RWPE2 (cell line): ENCODE measurements around the gene KRTDAP.

Source experiments
- ATAC-seq: fragments of 200-7000 bp; cut with Tn5 transposase; 3 replicates; pipeline ENCODE4 v1.9.1; 2021; ENCODE audit warnings: low read depth
- DNase-seq: peaks from one replicate; pipeline ENCODE4 v3.0.0-alpha.2; 2020; ENCODE audit warnings: low spot score
- H3K27ac ChIP-seq: fragments of 450-650 bp; 2 replicates; pipeline ENCODE4 v1.5.1; 2017; ENCODE audit warnings: mild to moderate bottlenecking; ENCODE audit not compliant: poor library complexity, severe bottlenecking
- H3K27me3 ChIP-seq: fragments of 250-450 bp; sonication (Bioruptor Pico); 2 replicates; pipeline ENCODE4 v1.5.1; 2021; ENCODE audit warnings: mild to moderate bottlenecking, moderate library complexity; ENCODE audit not compliant: insufficient read depth, poor library complexity, severe bottlenecking
- H3K36me3 ChIP-seq: fragments of 250-450 bp; sonication (Bioruptor Pico); 2 replicates; pipeline ENCODE4 v1.5.1; 2020; ENCODE audit warnings: low read depth, mild to moderate bottlenecking, moderate library complexity
- H3K4me1 ChIP-seq: fragments of 250-450 bp; sonication (Bioruptor Pico); 2 replicates; pipeline ENCODE4 v1.5.1; 2021; ENCODE audit warnings: mild to moderate bottlenecking, moderate library complexity; ENCODE audit not compliant: insufficient read depth, poor library complexity, severe bottlenecking
- H3K4me3 ChIP-seq: fragments of 250-450 bp; sonication (Bioruptor Pico); 2 replicates; pipeline ENCODE4 v1.5.1; 2021; ENCODE audit warnings: mild to moderate bottlenecking, moderate library complexity; ENCODE audit not compliant: severe bottlenecking
- H3K9me3 ChIP-seq: fragments of 250-450 bp; sonication (Bioruptor Pico); 2 replicates; pipeline ENCODE4 v1.5.1; 2021; ENCODE audit warnings: mild to moderate bottlenecking, moderate library complexity; ENCODE audit not compliant: severe bottlenecking
- TF ChIP-seq, protein P1 (sequence below): fragments of 450-650 bp; IDR thresholded peaks from one replicate; pipeline ENCODE4 v1.5.1; 2017; ENCODE audit warnings: mild to moderate bottlenecking, moderate library complexity; ENCODE audit not compliant: poor library complexity, severe bottlenecking

Gene KRTDAP

DNA sequence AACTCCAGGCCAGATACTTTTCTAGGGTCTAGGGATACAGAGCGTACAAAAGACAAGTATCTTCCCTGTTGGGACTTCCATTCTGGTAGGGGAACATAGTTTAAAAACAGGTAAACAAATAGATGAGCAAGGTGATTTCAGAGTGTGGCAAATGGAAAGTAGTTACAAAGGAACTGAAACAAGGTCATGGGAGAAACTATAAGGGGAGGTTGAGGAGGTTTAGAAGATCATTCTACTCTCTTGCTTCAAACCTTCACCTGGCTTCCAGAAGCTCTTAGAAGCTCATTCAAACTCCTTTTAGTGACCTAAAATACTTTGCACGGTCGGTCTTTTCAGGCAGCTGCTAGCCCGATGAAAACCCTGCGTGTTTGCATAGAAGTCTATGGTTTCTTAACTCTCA is 33.1 kb downstream of the KRTDAP start:
- no peaks in the 10 kb centered on the region for H3K9me3 ChIP-seq
- TF ChIP-seq, protein P1, sequence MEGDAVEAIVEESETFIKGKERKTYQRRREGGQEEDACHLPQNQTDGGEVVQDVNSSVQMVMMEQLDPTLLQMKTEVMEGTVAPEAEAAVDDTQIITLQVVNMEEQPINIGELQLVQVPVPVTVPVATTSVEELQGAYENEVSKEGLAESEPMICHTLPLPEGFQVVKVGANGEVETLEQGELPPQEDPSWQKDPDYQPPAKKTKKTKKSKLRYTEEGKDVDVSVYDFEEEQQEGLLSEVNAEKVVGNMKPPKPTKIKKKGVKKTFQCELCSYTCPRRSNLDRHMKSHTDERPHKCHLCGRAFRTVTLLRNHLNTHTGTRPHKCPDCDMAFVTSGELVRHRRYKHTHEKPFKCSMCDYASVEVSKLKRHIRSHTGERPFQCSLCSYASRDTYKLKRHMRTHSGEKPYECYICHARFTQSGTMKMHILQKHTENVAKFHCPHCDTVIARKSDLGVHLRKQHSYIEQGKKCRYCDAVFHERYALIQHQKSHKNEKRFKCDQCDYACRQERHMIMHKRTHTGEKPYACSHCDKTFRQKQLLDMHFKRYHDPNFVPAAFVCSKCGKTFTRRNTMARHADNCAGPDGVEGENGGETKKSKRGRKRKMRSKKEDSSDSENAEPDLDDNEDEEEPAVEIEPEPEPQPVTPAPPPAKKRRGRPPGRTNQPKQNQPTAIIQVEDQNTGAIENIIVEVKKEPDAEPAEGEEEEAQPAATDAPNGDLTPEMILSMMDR: no peak
- H3K27me3 ChIP-seq: no peaks in the 10 kb centered on the region
- H3K4me1 ChIP-seq: no peaks in the 10 kb centered on the region
- H3K27ac ChIP-seq: no peak overlapping the region
- no peak for ATAC-seq
- no peaks in the 10 kb centered on the region for H3K36me3 ChIP-seq
- DNase-seq: no peak
- no peak overlapping the region for H3K4me3 ChIP-seq

DNA sequence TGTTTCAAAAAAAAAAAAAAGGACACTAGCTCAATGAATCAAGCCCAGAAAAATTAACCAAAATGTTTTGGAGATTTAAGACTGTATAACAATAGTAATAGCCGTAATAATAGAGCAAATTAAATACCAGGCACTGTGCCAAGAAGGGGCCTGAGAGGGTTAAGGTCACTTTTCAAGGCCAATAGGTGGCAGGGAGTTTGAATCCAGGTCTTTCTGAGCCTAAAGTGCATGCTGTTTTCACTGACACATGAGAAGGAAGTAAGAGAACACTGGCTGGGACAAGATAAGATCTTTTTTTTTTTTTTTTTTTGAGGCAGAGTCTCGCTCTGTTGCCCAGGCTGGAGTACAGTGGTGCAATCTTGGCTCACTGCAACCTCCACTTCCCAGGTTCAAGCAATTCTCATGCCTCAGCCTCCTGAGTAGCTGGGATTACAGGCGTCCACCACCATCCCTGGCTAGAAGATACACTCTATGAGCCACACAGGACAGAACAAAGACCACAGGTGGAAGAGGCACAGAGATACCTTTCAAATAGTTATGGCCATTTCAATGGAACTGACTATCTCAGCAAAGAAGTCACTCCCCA is 34.6 kb downstream of the KRTDAP start:
- TF ChIP-seq, protein P1: no peak
- Histone ChIP-seq H3K27ac (no peak overlapping the region), H3K4me1 (no peaks in the 10 kb centered on the region), H3K27me3 (no peaks in the 10 kb centered on the region), H3K4me3 (no peak overlapping the region), H3K9me3 (no peaks in the 10 kb centered on the region), H3K36me3 (no peaks in the 10 kb centered on the region)
- DNase-seq (no peak), ATAC-seq (no peak)

DNA sequence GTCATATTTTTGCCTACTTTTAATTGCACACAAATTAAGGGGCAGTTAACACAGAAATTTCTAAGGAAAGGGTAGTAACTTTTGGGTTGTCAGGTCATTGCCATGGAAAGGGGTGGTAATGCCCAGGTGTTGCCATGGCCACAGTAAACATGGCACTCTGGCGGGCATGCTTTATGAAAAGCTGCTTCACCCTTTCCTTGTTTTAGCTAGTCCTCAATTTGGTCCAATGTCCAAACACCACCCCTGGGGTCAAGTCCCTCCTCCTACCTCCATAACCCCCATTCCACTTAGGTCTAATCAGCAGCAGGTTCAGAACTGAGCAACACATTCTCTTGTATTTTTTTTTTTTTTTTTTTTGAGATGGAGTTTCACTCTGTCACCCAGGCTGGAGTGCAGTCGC is 35.6 kb downstream of the KRTDAP start:
- no peaks in the 10 kb centered on the region for H3K4me1 ChIP-seq
- ATAC-seq: no peak
- H3K36me3 ChIP-seq: no peaks in the 10 kb centered on the region

DNA sequence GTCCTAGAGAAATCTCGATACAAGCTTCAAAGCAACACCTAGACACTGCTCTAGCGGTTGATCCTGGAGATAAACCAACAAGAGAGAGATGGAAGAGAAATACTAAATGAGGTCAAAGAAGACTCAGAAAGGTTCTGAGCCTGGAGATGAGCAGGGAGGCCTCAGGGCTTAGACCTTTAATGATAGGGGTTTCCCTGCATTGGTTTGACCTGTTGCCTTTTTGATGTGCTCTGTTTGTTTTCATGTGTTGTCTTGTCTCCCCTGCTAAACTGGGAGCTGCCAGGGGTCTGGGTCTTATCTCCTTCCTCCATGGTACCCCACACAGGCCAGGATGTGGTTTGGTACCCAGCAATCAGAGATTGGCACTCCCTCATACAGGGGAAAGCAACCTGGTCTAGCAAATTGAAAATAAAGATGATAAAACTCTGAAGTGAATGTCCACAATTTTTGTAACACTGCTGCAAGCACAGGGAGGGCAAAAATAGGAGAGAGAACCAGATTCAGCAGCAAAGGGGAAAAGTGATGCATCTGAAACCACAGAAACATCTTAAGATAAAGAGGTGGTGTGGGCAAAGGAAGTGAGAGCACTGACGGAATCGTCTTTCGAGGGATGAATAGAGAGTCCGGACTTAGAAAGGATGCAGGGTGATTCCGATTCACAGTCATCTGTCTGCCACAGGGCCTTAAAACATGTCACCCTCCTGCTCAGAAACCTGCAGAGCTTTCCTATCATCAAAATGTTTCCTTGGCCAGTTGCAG is 38.7 kb downstream of the KRTDAP start:
- TF ChIP-seq, protein P1: no peak
- no peaks in the 10 kb centered on the region for H3K4me1 ChIP-seq
- no peaks in the 10 kb centered on the region for H3K9me3 ChIP-seq
- no peak for DNase-seq
- H3K27me3 ChIP-seq: peaks cover 22% of the 10 kb centered on the region
- H3K36me3 ChIP-seq: no peaks in the 10 kb centered on the region
- H3K27ac ChIP-seq: no peak overlapping the region
- no peak overlapping the region for H3K4me3 ChIP-seq
- no peak for ATAC-seq

More for the DNA sequence above, 35.6 kb downstream of the KRTDAP start:
- no peaks in the 10 kb centered on the region for H3K9me3 ChIP-seq
- peaks cover 7% of the 10 kb centered on the region for H3K27me3 ChIP-seq
- no peak overlapping the region for H3K27ac ChIP-seq
- TF ChIP-seq, protein P1: no peak
- no peak overlapping the region for H3K4me3 ChIP-seq
- DNase-seq: no peak
